Stimulated activated CD4-positive, alpha-beta T cell treated with anti-CD3 and anti-CD28 coated beads, Interleukin-4, amount 100 ng/mL, for 24 hours (primary cell): Measurements from ENCODE around the gene CCDC136.
A peak's percentile ranks its signal among the peaks of the same experiment; 100 is the strongest.

ENCODE experiments used
- DNase-seq: peaks from one replicate; pipeline ENCODE4 v3.0.0-alpha.2; 2020

CCDC136 gene

GRCh38 chr7:128865996-128866877 lies 74.5 kb downstream of the CCDC136 start:
- DNase-seq: no peak

- DNase-seq: no peak
These were observed 75.5 kb downstream of the CCDC136 start for GRCh38 chr7:128867241-128867640.

DNA sequence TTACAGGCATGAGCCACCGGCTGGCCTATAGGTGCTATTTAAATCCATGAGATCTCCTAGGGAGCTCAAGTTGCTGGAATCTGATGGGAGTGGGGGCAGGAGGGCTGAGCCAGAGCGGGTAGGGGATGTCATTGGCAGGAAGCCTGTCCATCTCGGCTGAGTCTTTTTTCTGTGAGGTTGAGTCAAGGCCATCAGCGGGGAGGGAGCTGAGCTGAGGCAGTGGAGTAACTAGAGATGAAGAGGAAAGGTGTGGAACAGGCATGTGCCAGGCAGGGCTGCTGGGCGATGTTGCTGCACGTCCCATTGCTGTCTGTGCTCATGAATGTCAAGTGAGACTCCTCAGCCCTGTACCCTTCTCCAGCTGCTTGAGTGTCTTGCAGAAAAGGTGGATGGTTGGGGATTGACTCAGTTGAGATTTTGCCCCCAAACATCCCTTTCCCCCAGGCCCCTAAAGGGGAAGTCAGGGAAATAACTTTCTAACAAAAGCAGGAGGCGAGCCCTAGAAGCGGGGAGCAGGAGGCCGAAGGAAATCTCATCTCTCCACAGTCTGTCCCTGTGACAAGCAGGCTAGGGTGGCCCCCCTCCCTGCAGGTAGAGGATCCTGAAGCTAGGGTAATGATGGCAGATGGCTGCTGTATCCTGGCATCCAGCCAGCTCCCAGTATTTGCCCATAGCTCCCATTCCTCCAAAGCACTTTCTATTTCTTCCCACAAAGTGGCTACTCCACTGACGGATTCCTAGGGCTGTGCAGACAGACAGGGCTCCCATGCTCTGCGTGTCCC lies 76.3 kb downstream of the CCDC136 start:
- no peak for DNase-seq

DNA sequence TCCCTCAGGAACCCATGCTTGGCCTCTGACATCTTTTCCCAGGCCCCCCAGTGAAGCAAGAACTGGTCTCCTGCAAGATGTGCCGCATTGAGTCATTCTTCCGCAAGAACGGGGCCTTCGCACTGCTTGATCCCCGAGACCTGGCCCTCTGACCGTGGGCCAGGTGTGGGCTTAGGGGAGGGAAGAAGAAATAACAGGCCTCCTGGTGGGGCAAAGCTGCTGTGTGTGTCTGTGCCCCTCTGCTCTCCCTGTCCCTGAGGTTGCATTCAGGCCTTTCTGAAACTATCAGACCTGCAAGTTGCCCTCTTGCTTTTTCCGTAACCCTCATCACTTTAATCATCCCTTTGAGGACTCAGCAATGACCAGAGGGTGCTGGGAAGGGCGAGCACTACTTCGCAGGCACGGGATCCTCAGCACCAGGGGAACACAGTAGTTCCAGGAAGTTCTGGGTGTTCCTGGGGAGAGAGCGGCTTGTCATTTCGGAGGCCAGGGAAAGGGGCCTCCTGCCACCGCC lies 76.9 kb downstream of the CCDC136 start:
- DNase-seq: no peak

DNA sequence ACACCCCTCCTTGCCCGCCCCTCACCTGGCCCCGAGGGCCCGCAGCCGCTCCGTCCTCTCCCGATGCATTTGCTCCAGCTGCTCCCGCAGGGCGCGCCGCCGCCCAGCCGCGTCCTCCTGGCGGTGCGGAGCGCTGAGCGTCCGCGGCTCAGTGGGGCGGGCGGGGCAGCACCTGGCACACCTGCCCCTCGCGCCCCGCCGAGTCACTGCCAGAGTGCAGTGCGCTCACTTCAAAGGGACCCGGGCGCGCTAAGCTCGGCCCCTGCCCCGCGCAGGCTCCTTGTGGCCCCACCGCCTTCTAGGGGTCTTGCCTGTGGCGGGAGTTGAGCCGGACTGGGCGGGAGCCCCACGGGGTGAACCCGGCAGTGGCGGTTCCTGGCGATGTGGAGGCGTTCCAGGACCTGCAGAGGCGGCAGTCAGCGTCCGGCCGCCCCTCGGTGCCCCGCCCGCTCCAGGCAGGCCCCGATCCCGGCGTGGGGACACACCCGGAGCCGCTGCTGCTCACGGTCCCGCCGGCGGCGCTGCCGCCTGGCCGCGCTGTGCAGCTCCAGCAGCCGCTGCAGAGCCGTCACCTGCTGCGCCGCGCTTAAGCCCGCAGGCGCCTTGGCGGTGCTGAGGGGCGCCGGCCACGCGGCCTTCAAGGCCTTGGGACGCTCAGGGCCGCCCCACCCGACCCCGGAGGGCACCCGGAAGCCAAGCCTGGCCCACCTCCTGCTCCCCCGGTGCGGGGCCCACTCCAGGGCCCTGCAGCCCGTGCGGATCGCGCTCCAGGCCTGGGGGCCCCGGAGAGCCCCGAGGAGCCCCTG lies 77.6 kb downstream of the CCDC136 start:
- DNase-seq: peak; percentile 32

- peak; percentile 11 for DNase-seq
These were observed 78.1 kb downstream of the CCDC136 start for GRCh38 chr7:128869944-128870285.

GRCh38 chr7:128871050-128871449 lies 79.3 kb downstream of the CCDC136 start:
- DNase-seq: no peak
